HepG2 (cell line): Measurements from ENCODE around the gene ESPN. TPM values are rescaled to one million over a fixed set of nuclear protein-coding genes. Genes with fewer than 3 reads are reported as not detected.

ENCODE experiments used
- ATAC-seq: fragments of 200-7000 bp; cut with Tn5 transposase; 3 replicates; pipeline ENCODE4 v1.9.1; 2020; ENCODE audit warnings: mild to moderate bottlenecking, moderate library complexity
- BruUV-seq: library from RNA; stranded (reverse); fragments of 400-500 nt; replicated peaks from 2 replicates; lab custom pipeline; 2021; lab: Mats Ljungman, UMichigan
- CTCF ChIA-PET: fragments of 300-600 bp; formaldehyde crosslinking; extraction: SDS; loops from one replicate; lab custom pipeline; 2021; ENCODE audit warnings: low total read pairs, inconsistent platforms, low intra/inter-chr PET ratio; lab: Yijun Ruan, JAX
- POLR2A ChIA-PET: fragments of 350-600 bp; sonication (Branson Sonifier 250); formaldehyde crosslinking; loops from one replicate; lab custom pipeline; 2020; ENCODE audit warnings: antibody characterized with exemption, inconsistent platforms; lab: Yijun Ruan, JAX
- DNase-seq: peaks from one replicate; pipeline ENCODE4 v3.0.0-alpha.2; 2015; ENCODE audit warnings: low spot score
- FAIRE-seq: peaks from 3 replicates; lab custom pipeline; 2011; peaks lifted over from hg19 to GRCh38; lab: Jason Lieb, UNC
- H2AFZ ChIP-seq: one replicate; pipeline ENCODE4 v1.6.1; 2011; ENCODE audit warnings: low read length, inconsistent platforms
- H3K27ac ChIP-seq: fragments of 300-600 bp; 3 replicates; pipeline ENCODE4 v1.8.0; 2011; ENCODE audit warnings: mixed run types, mild to moderate bottlenecking, mixed read lengths, low read length, inconsistent platforms; ENCODE audit not compliant: insufficient read depth; ENCODE audit errors: extremely low read length
- H3K27me3 ChIP-seq, 2 experiments: fragments of 200-600 bp in 1 of 2; 2 replicates in 1 of 2; 3 replicates in 1 of 2; pipeline versions ENCODE4 v1.6.0 to v1.8.0; 2011; ENCODE audit warnings: low read length in 2 of 2, mild to moderate bottlenecking in 2 of 2, moderate library complexity in 2 of 2, inconsistent platforms in 1 of 2; ENCODE audit not compliant: insufficient read depth in 2 of 2, control insufficient read depth in 1 of 2
- H3K36me3 ChIP-seq, 2 experiments: fragments of 200-600 bp in 1 of 2; replicated peaks in 1 of 2; 2 replicates in 1 of 2; 3 replicates in 1 of 2; pipeline versions ENCODE4 v1.5.1 to v1.8.0; 2011; ENCODE audit warnings: low read length in 2 of 2, inconsistent platforms in 1 of 2; ENCODE audit not compliant: insufficient read depth in 2 of 2, control insufficient read depth in 1 of 2
- H3K4me1 ChIP-seq: 2 replicates; pipeline ENCODE4 v1.5.1; 2012; ENCODE audit warnings: low read length, inconsistent platforms; ENCODE audit not compliant: insufficient read depth
- H3K4me2 ChIP-seq: 2 replicates; pipeline ENCODE4 v1.6.0; 2011; ENCODE audit warnings: low read depth, low read length, inconsistent platforms
- H3K4me3 ChIP-seq, 3 experiments: fragments of 200-600 bp in 1 of 3; sonication (generic), shearing (Covaris generic) in 1 of 3; replicated peaks in 1 of 3; 2 replicates each; pipeline ENCODE4 v1.5.1; 2011 to 2016; ENCODE audit warnings: low read length in 3 of 3, inconsistent platforms in 2 of 3, low read depth in 2 of 3, mild to moderate bottlenecking in 2 of 3, control low read depth in 1 of 3, mixed read lengths in 1 of 3; ENCODE audit not compliant: insufficient read depth in 1 of 3
- H3K79me2 ChIP-seq: one replicate; pipeline ENCODE4 v1.6.1; 2011; ENCODE audit warnings: low read length, inconsistent platforms; ENCODE audit not compliant: insufficient read depth
- H3K9ac ChIP-seq: 2 replicates; pipeline ENCODE4 v1.6.0; 2011; ENCODE audit warnings: mild to moderate bottlenecking, low read depth, low read length, inconsistent platforms; ENCODE audit not compliant: insufficient read depth
- H3K9me3 ChIP-seq: 2 replicates; pipeline ENCODE4 v1.5.1; 2012; ENCODE audit warnings: mild to moderate bottlenecking, low read length
- H4K20me1 ChIP-seq: 2 replicates; pipeline ENCODE4 v1.6.0; 2011; ENCODE audit warnings: inconsistent platforms, mild to moderate bottlenecking, low read length, moderate library complexity; ENCODE audit not compliant: insufficient read depth
- ARID2 ChIP-seq: sonication (generic); formaldehyde crosslinking; IDR thresholded peaks from 2 replicates; pipeline ENCODE4 v1.8.1; 2022; ENCODE audit warnings: mild to moderate bottlenecking, missing genetic modification reagents, borderline replicate concordance
- DNMT3B ChIP-seq: conservative IDR thresholded peaks from 2 replicates; pipeline ENCODE4 v1.6.1; 2016; ENCODE audit warnings: missing biosample characterization, control low read depth
- FLYWCH1 ChIP-seq: sonication (generic); formaldehyde crosslinking; IDR thresholded peaks from 2 replicates; pipeline ENCODE4 v1.8.1; 2023; ENCODE audit warnings: mild to moderate bottlenecking, missing genetic modification reagents
- FOSL1 ChIP-seq: sonication (generic); formaldehyde crosslinking; IDR thresholded peaks from 2 replicates; pipeline ENCODE4 v1.9.0; 2021; ENCODE audit warnings: missing genetic modification reagents, borderline replicate concordance
- JARID2 ChIP-seq: sonication (generic); formaldehyde crosslinking; IDR thresholded peaks from 2 replicates; pipeline ENCODE4 v1.8.1; 2023; ENCODE audit warnings: missing genetic modification reagents, inconsistent platforms; ENCODE audit not compliant: insufficient replicate concordance
- KDM3A ChIP-seq: IDR thresholded peaks from 2 replicates; pipeline ENCODE4 v1.6.1; 2018; ENCODE audit warnings: low read depth, missing compliant biosample characterization
- MATR3 ChIP-seq: sonication (generic); formaldehyde crosslinking; IDR thresholded peaks from 2 replicates; pipeline ENCODE4 v1.4.0; 2020; ENCODE audit warnings: missing genetic modification reagents
- MTF2 ChIP-seq: sonication (generic); formaldehyde crosslinking; IDR thresholded peaks from 2 replicates; pipeline ENCODE4 v1.5.0; 2020; ENCODE audit warnings: missing genetic modification reagents, borderline replicate concordance
- PHF20 ChIP-seq: sonication (generic); formaldehyde crosslinking; IDR thresholded peaks from 2 replicates; pipeline ENCODE4 v1.5.0; 2020; ENCODE audit warnings: mild to moderate bottlenecking, missing genetic modification reagents
- POGZ ChIP-seq: sonication (generic); formaldehyde crosslinking; IDR thresholded peaks from 2 replicates; pipeline ENCODE4 v1.4.0; 2020; ENCODE audit warnings: mild to moderate bottlenecking, missing genetic modification reagents
- SALL1 ChIP-seq: sonication (generic); formaldehyde crosslinking; IDR thresholded peaks from 2 replicates; pipeline ENCODE4 v1.8.0; 2022; ENCODE audit warnings: mild to moderate bottlenecking, missing genetic modification reagents
- SAP130 ChIP-seq: IDR thresholded peaks from 2 replicates; pipeline ENCODE4 v1.6.1; 2016; ENCODE audit warnings: low read depth
- SIN3A ChIP-seq: IDR thresholded peaks from 2 replicates; pipeline ENCODE4 v1.6.1; 2011; ENCODE audit warnings: low read depth, mild to moderate bottlenecking, control low read depth, low read length, borderline replicate concordance
- TP53 ChIP-seq: sonication (generic); formaldehyde crosslinking; conservative IDR thresholded peaks from 2 replicates; pipeline ENCODE4 v1.4.0; 2020; ENCODE audit warnings: missing genetic modification reagents
- ZBTB46 ChIP-seq: sonication (generic); formaldehyde crosslinking; IDR thresholded peaks from 2 replicates; pipeline ENCODE4 v1.4.0; 2020; ENCODE audit warnings: mild to moderate bottlenecking, missing genetic modification reagents, borderline replicate concordance
- ZKSCAN5 ChIP-seq: sonication (generic); formaldehyde crosslinking; IDR thresholded peaks from 2 replicates; pipeline ENCODE4 v1.5.1; 2020; ENCODE audit warnings: mild to moderate bottlenecking, missing genetic modification reagents
- ZNF572 ChIP-seq: sonication (generic); formaldehyde crosslinking; IDR thresholded peaks from 2 replicates; pipeline ENCODE4 v1.5.1; 2020; ENCODE audit warnings: mild to moderate bottlenecking, missing genetic modification reagents
- ZNF589 ChIP-seq: sonication (generic); formaldehyde crosslinking; conservative IDR thresholded peaks from 2 replicates; pipeline ENCODE4 v1.8.0; 2022; ENCODE audit warnings: mild to moderate bottlenecking, moderate library complexity, missing genetic modification reagents
- ZNF644 ChIP-seq: IDR thresholded peaks from 2 replicates; pipeline ENCODE4 v1.6.1; 2016; ENCODE audit warnings: low read depth
- ZSCAN31 ChIP-seq: sonication (generic); formaldehyde crosslinking; IDR thresholded peaks from 2 replicates; pipeline ENCODE4 v1.5.0; 2020; ENCODE audit warnings: low read depth, mild to moderate bottlenecking, missing genetic modification reagents
- WGBS: methylation state at CpG from one replicate; pipeline ENCODE4 v1.1.6; 2017; ENCODE audit warnings: low lambda C conversion rate; 5-methylcytosine and 5-hydroxymethylcytosine counted together
- in situ Hi-C: cut with HindIII; loops from 2 replicates; pipeline ENCODE4 v1.10.0; 2017; ENCODE audit warnings: low pct_unique_long_range_greater_than_20kb; ENCODE audit not compliant: extremely low pct_ligation_motif_present
- intact Hi-C: fragments of 100-400 bp; cut with micrococcal nuclease; formaldehyde crosslinking; loops from one replicate; pipeline ENCODE4 v1.10.0; 2022; ENCODE audit not compliant: unreplicated experiment
- polyA plus RNA-seq, 8 experiments: library from polyadenylated mRNA; depleted of rRNA in 3 of 8; stranded (reverse) in 7 of 8; unstranded in 1 of 8; fragments of >200 nt; fragmentation: Illumina TruSeq in 4 of 8; extraction: Trizol in 4 of 8; gene quantifications; 2 replicates each; pipeline versions ENCODE4 v1.2.1 to v1.2.3, GENCODE V29; 2011 to 2016; ENCODE audit warnings: low read depth in 4 of 8, missing spikeins in 1 of 8, mixed read lengths in 1 of 8; ENCODE audit not compliant: insufficient read depth in 1 of 8
- total RNA-seq, 5 experiments: library from RNA; depleted of rRNA; stranded (reverse); fragments of >200 nt; fragmentation: Illumina TruSeq; extraction: Trizol; gene quantifications; 2 replicates each; pipeline ENCODE4 v1.2.3, GENCODE V29; 2016; ENCODE audit warnings: low read depth in 1 of 5
- TF ChIP-seq, protein P1 (sequence below): sonication (generic); formaldehyde crosslinking; IDR thresholded peaks from 2 replicates; pipeline ENCODE4 v1.4.0; 2020; ENCODE audit warnings: missing genetic modification reagents; ENCODE audit errors: not compliant biosample characterization

ESPN gene
- total and polyA plus RNA-seq, 2 of the 13 experiments (the other 11 are each of a cell fraction or from before 2014, with no cell fraction given), result 48.6 to 54.2 TPM

DNA sequence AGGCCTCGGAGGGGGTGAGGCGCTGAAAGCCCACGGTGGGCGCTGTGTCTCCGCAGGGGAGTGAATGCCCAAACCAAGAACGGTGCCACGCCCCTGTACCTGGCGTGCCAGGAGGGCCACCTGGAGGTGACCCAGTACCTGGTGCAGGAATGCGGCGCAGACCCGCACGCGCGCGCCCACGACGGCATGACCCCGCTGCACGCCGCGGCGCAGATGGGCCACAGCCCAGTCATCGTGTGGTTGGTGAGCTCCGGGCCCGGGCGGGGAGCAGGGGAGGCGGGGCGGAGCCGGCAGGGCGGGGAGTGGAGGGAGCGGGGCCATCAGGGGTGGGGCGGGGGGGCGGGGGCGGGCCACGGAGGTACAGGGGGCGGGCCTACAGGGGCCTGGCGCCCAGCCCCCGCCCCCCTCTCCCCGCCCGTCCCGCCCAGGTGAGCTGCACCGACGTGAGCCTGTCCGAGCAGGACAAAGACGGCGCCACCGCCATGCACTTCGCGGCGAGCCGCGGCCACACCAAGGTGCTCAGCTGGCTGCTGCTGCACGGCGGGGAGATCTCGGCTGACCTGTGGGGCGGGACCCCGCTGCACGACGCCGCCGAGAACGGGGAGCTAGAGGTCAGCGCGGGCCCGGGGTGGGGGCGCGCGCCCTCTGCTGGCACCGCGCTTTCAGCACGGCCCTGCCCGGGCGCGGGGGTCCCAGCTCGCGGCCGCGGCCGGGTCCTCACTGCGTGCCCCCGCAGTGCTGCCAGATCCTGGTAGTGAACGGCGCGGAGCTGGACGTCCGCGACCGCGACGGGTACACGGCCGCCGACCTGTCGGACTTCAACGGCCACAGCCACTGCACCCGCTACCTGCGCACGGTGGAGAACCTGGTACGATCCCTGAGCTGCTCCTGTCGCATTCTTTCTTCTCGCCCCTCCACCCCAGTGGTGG, 15.9 kb downstream of the ESPN start (continued):
- peak; percentile 26; the same call in 1 of the 2 replicates for TF ChIP-seq SALL1
- no peak for TF ChIP-seq KDM3A (CRISPR knock-in tag)
- 0 out of 2 replicates have a peak, but pooled peaks have one; percentile 45 for TF ChIP-seq ZNF589
- TF ChIP-seq SAP130, result peak; percentile 45; the same call in 1 of the 2 replicates
- peak; percentile 50; the same call in 1 of the 2 replicates for TF ChIP-seq ZSCAN31 (CRISPR knock-in tag)

DNA sequence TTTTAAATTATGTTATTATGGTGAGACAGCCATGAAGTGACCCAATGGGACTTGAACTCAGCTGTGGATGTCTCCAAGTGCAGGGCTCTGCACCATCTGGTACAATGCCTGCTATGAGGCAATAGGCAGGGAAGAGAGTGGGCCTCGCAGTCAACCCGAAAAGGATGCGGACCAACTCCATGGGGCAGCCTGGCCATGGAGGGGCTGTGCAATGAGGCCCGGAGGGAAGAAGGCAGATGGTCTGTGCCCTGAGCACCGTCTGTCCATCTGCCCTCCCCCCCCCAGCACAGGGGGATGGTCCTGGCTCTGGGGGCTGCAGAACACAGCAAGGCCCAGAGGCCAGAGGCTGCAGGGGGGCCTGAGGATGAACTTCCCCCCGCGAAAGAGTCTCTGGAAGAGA, 17.0 kb downstream of the ESPN start:
- no peak overlapping the region for H3K27ac ChIP-seq
- H3K9ac ChIP-seq, result no peak overlapping the region
- DNase-seq (no peak), ATAC-seq (no peak), FAIRE-seq (no peak)
- no TSS peak for BruUV-seq
- no peaks in the 10 kb centered on the region for H3K9me3 ChIP-seq
- in situ Hi-C loops (no loop called here), intact Hi-C loops (loop anchor here (10.0 kb wide), 1 partner anchor 647 kb away; no protein-coding TSS in a partner anchor)
- CTCF ChIA-PET, result no interaction called here
- no peak overlapping the region for H3K4me2 ChIP-seq
- peaks cover 52% of the 10 kb centered on the region for H3K4me1 ChIP-seq
- POLR2A ChIA-PET, result interaction anchor here (1.4 kb wide), 1 partner anchor 10 kb away, joined by 9 read pairs; no protein-coding TSS in a partner anchor
- H3K4me3 ChIP-seq, result no peak overlapping the region
- TF ChIP-seq MATR3, result no peak
- TF ChIP-seq POGZ (CRISPR knock-in tag), result no peak
- no peak for TF ChIP-seq ZNF572
- TF ChIP-seq ZKSCAN5 (CRISPR knock-in tag), result no peak
- TF ChIP-seq DNMT3B (CRISPR knock-in tag), result no peak
- no peak for TF ChIP-seq JARID2 (CRISPR knock-in tag)
- TF ChIP-seq ZNF644 (CRISPR knock-in tag), result no peak
- TF ChIP-seq SIN3A, result no peak
- no peak for TF ChIP-seq FLYWCH1 (CRISPR knock-in tag)
- TF ChIP-seq, protein P1, sequence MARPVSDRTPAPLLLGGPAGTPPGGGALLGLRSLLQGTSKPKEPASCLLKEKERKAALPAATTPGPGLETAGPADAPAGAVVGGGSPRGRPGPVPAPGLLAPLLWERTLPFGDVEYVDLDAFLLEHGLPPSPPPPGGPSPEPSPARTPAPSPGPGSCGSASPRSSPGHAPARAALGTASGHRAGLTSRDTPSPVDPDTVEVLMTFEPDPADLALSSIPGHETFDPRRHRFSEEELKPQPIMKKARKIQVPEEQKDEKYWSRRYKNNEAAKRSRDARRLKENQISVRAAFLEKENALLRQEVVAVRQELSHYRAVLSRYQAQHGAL (CRISPR knock-in tag), result no peak
- TF ChIP-seq ZBTB46 (CRISPR knock-in tag), result no peak
- no peak for TF ChIP-seq TP53 (CRISPR knock-in tag)
- TF ChIP-seq MTF2 (CRISPR knock-in tag), result no peak
- TF ChIP-seq PHF20 (CRISPR knock-in tag), result no peak
- TF ChIP-seq FOSL1, result no peak
- TF ChIP-seq ARID2 (CRISPR knock-in tag), result no peak
- H4K20me1 ChIP-seq, result no peaks in the 10 kb centered on the region
- peaks cover 1 to 4% of the 10 kb centered on the region in 2 experiments; a peak in 2 of 5 replicates for H3K27me3 ChIP-seq
- peaks cover 4% of the 10 kb centered on the region for H3K79me2 ChIP-seq
- WGBS, result 76% methylated on average over 6 of the region's 7 CpGs
- H2AFZ ChIP-seq, result no peak overlapping the region
- H3K36me3 ChIP-seq, result no peaks in the 10 kb centered on the region
